Measurements from ENCODE around the gene FBXL3.

- TF ChIP-seq CTCF (IDR thresholded peaks at IDR 0.05): no peak
- no peak for TF ChIP-seq POLR2A (IDR thresholded peaks at IDR 0.05)
- no peak for TF ChIP-seq POLR2AphosphoS5 (IDR thresholded peaks at IDR 0.05; ENCODE audit: insufficient read depth in 1 of 2, low read depth in 1 of 2)
These were observed 13.9 kb upstream of the FBXL3 start for GRCh38 chr13:77040835-77041234.
